Liver (tissue), 9 donors: ENCODE data around the gene MIEN1. TPM values are rescaled to one million over a fixed set of nuclear protein-coding genes. Genes with fewer than 3 reads are reported as not detected.

Source experiments
- DNase-seq: peaks from one replicate; pipeline ENCODE4 v3.0.0-alpha.2; 2017; ENCODE audit warnings: low spot score
- H3K27ac ChIP-seq, 2 donors: one replicate each; pipeline ENCODE4 v1.7.0; 2013; ENCODE audit warnings: inconsistent platforms in 2 of 2, low read length in 2 of 2, control low read depth in 1 of 2, low read depth in 1 of 2, mild to moderate bottlenecking in 1 of 2
- H3K27me3 ChIP-seq, 4 donors: one replicate each; pipeline versions ENCODE4 v1.6.1 to v1.7.0; 2013; ENCODE audit warnings: low read length in 3 of 4, inconsistent platforms in 1 of 4, mild to moderate bottlenecking in 1 of 4, moderate library complexity in 1 of 4; ENCODE audit not compliant: control insufficient read depth in 4 of 4, insufficient read depth in 4 of 4
- H3K36me3 ChIP-seq, 4 donors: one replicate each; pipeline versions ENCODE4 v1.6.1 to v1.7.0; 2013; ENCODE audit warnings: low read length in 3 of 4, mild to moderate bottlenecking in 3 of 4, low read depth in 1 of 4, moderate library complexity in 1 of 4; ENCODE audit not compliant: control insufficient read depth in 4 of 4, insufficient read depth in 3 of 4
- H3K4me1 ChIP-seq, 4 donors: one replicate each; pipeline versions ENCODE4 v1.6.1 to v1.7.0; 2013; ENCODE audit warnings: low read length in 3 of 4, mild to moderate bottlenecking in 3 of 4, moderate library complexity in 1 of 4; ENCODE audit not compliant: control insufficient read depth in 4 of 4, insufficient read depth in 4 of 4
- H3K4me3 ChIP-seq, 3 donors: one replicate each; pipeline versions ENCODE4 v1.6.1 to v1.7.0; 2013; ENCODE audit warnings: low read length in 3 of 3, control low read depth in 1 of 3, low read depth in 1 of 3, mild to moderate bottlenecking in 1 of 3
- H3K9ac ChIP-seq, 2 donors: one replicate each; pipeline ENCODE4 v1.7.0; 2013; ENCODE audit warnings: low read length in 2 of 2, mild to moderate bottlenecking in 2 of 2, moderate library complexity in 2 of 2, control low read depth in 1 of 2, low read depth in 1 of 2
- H3K9me3 ChIP-seq, 4 donors: one replicate each; pipeline versions ENCODE4 v1.6.1 to v1.7.0; 2013; ENCODE audit warnings: low read length in 3 of 4; ENCODE audit not compliant: control insufficient read depth in 4 of 4
- ATF3 ChIP-seq: IDR thresholded peaks from 2 replicates; pipeline ENCODE4 v1.6.1; 2016; ENCODE audit warnings: antibody characterized with exemption
- EGR1 ChIP-seq, 2 donors: IDR thresholded peaks; 2 replicates each; pipeline ENCODE4 v1.6.1; 2016 to 2018; ENCODE audit warnings: antibody characterized with exemption in 2 of 2, low read depth in 2 of 2
- FOXA1 ChIP-seq: IDR thresholded peaks from 2 replicates; pipeline ENCODE4 v1.6.1; 2016; ENCODE audit warnings: antibody characterized with exemption
- FOXA2 ChIP-seq: IDR thresholded peaks from 2 replicates; pipeline ENCODE4 v1.6.1; 2016; ENCODE audit warnings: antibody characterized with exemption
- GABPA ChIP-seq, 2 donors: IDR thresholded peaks in 1 of 2; conservative IDR thresholded peaks in 1 of 2; 2 replicates each; pipeline ENCODE4 v1.6.1; 2016; ENCODE audit warnings: antibody characterized with exemption in 2 of 2, mild to moderate bottlenecking in 1 of 2, moderate library complexity in 1 of 2
- HNF4A ChIP-seq, 2 donors: conservative IDR thresholded peaks; 2 replicates each; pipeline ENCODE4 v1.6.1; 2016; ENCODE audit warnings: antibody characterized with exemption in 2 of 2, mild to moderate bottlenecking in 2 of 2
- HNF4G ChIP-seq: IDR thresholded peaks from 2 replicates; pipeline ENCODE4 v1.6.1; 2016; ENCODE audit warnings: antibody characterized with exemption
- JUND ChIP-seq, 2 donors: IDR thresholded peaks; 2 replicates each; pipeline ENCODE4 v1.6.1; 2016; ENCODE audit warnings: antibody characterized with exemption in 2 of 2
- NR2F2 ChIP-seq: IDR thresholded peaks from 2 replicates; pipeline ENCODE4 v1.6.1; 2016; ENCODE audit warnings: antibody characterized with exemption
- RAD21 ChIP-seq, 2 donors: IDR thresholded peaks; 2 replicates each; pipeline ENCODE4 v1.6.1; 2016; ENCODE audit warnings: antibody characterized with exemption in 2 of 2, mild to moderate bottlenecking in 2 of 2
- REST ChIP-seq: IDR thresholded peaks from 2 replicates; pipeline ENCODE4 v1.6.1; 2016; ENCODE audit warnings: antibody characterized with exemption, mild to moderate bottlenecking
- RXRA ChIP-seq, 2 donors: IDR thresholded peaks; 2 replicates each; pipeline ENCODE4 v1.6.1; 2017 to 2018; ENCODE audit warnings: antibody characterized with exemption in 2 of 2, mild to moderate bottlenecking in 1 of 2
- SP1 ChIP-seq: IDR thresholded peaks from 2 replicates; pipeline ENCODE4 v1.6.1; 2018; ENCODE audit warnings: antibody characterized with exemption, mild to moderate bottlenecking
- TAF1 ChIP-seq: conservative IDR thresholded peaks from 2 replicates; pipeline ENCODE4 v1.6.1; 2016; ENCODE audit warnings: antibody characterized with exemption, mild to moderate bottlenecking
- YY1 ChIP-seq: IDR thresholded peaks from 2 replicates; pipeline ENCODE4 v1.6.1; 2016; ENCODE audit warnings: antibody characterized with exemption, mild to moderate bottlenecking
- WGBS: extraction: QIAGEN DNeasy Blood & Tissue Kit; methylation state at CpG from one replicate; pipeline ENCODE4 v1.1.7; 2013; 5-methylcytosine and 5-hydroxymethylcytosine counted together
- polyA plus RNA-seq, 2 donors: library from polyadenylated mRNA; stranded (reverse) in 1 of 2; unstranded in 1 of 2; fragments of 200-250 nt in 1 of 2; fragments of >200 nt in 1 of 2; fragmentation: Nextera tagmentation in 1 of 2; extraction: Ambion mirVana in 1 of 2; gene quantifications; one replicate each; pipeline versions ENCODE4 v1.2.1 to v1.2.3, GENCODE V29; 2013 to 2015
- total RNA-seq, 2 donors: library from RNA; depleted of rRNA; stranded (reverse); fragments of >200 nt; gene quantifications; one replicate each; pipeline ENCODE4 v1.2.3, GENCODE V29; 2014
- TF ChIP-seq, protein P1 (sequence below): fragments of 150-350 bp; IDR thresholded peaks from 2 replicates; pipeline ENCODE4 v1.5.1; 2017; ENCODE audit warnings: improper control_type of control experiment, low read depth, low read length; ENCODE audit not compliant: missing input control
- TF ChIP-seq, protein P2 (sequence below): IDR thresholded peaks from 2 replicates; pipeline ENCODE4 v1.6.1; 2016; ENCODE audit warnings: antibody characterized with exemption
- TF ChIP-seq, protein P3 (sequence below): IDR thresholded peaks from 2 replicates; pipeline ENCODE4 v1.6.1; 2016; ENCODE audit warnings: antibody characterized with exemption
- donor health status: healthy.
- donor health status: healthy.
- donor health status: healthy.
- donor health status: healthy.
- donor health status: healthy.

The MIEN1 gene
- total and polyA plus RNA-seq, 4 donors = 11.1 to 99.0 (median 29.0) TPM

DNA sequence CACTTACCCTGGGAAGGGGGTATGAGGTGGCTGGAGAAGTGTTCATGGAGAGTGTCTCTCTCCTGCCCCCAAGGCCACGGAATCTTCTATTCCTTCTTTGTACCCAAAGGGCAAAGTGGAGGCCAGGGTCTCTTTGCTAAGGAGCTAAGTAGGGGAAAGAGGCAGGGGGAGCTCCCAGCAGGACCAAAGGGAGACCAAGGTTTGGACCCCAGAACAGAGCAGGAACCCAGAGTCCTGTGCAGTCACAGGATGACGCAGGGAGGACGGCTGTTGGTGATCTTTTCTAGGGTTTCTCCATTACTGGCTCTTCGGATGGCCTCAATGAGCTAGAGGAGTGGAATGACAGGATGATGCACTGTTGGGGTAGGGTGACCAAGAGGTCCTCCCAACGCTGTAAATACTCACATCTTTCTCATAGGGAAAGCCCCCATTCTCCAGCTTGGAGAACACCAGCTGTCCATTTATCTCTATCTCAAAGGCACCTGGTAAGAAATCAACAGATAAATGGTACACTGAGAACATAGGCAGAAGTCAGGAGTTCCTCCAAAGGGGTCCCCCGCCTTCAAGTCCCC, 966 bp downstream of the MIEN1 start:
- Histone ChIP-seq H3K4me3 (peak overlapping the region in 2 of 3 donors; percentile 80 to 95), H3K9me3 (no peaks in the 10 kb centered on the region), H3K27me3 (no peaks in the 10 kb centered on the region), H3K4me1 (peaks cover 5 to 20% (median 12%) of the 10 kb centered on the region in 4 donors), H3K9ac (no peak overlapping the region), H3K36me3 (peaks cover 5 to 35% (median 8%) of the 10 kb centered on the region in 4 donors), H3K27ac (peak overlapping the region in 1 of 2 donors; percentile 85)
- no peak for TF ChIP-seq RXRA (IDR thresholded peaks at IDR 0.05)
- TF ChIP-seq, protein P1, sequence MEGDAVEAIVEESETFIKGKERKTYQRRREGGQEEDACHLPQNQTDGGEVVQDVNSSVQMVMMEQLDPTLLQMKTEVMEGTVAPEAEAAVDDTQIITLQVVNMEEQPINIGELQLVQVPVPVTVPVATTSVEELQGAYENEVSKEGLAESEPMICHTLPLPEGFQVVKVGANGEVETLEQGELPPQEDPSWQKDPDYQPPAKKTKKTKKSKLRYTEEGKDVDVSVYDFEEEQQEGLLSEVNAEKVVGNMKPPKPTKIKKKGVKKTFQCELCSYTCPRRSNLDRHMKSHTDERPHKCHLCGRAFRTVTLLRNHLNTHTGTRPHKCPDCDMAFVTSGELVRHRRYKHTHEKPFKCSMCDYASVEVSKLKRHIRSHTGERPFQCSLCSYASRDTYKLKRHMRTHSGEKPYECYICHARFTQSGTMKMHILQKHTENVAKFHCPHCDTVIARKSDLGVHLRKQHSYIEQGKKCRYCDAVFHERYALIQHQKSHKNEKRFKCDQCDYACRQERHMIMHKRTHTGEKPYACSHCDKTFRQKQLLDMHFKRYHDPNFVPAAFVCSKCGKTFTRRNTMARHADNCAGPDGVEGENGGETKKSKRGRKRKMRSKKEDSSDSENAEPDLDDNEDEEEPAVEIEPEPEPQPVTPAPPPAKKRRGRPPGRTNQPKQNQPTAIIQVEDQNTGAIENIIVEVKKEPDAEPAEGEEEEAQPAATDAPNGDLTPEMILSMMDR = no peak
- no peak for TF ChIP-seq GABPA (IDR thresholded peaks at IDR 0.05 in 1 of 2, conservative IDR thresholded peaks at IDR 0.05 in 1 of 2)
- TF ChIP-seq SP1 = no peak
- no peak for TF ChIP-seq TAF1
- TF ChIP-seq REST = no peak
- TF ChIP-seq ATF3 = no peak
- TF ChIP-seq FOXA1 = no peak
- TF ChIP-seq, protein P2, sequence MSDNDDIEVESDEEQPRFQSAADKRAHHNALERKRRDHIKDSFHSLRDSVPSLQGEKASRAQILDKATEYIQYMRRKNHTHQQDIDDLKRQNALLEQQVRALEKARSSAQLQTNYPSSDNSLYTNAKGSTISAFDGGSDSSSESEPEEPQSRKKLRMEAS = no peak
- TF ChIP-seq YY1 = no peak
- no peak for TF ChIP-seq JUND (IDR thresholded peaks at IDR 0.05)
- no peak for TF ChIP-seq FOXA2
- TF ChIP-seq HNF4G = no peak
- TF ChIP-seq EGR1 (IDR thresholded peaks at IDR 0.05; ENCODE audit: low read depth in 2 of 2) = no peak
- no peak for TF ChIP-seq HNF4A (conservative IDR thresholded peaks at IDR 0.05)
- TF ChIP-seq RAD21 (IDR thresholded peaks at IDR 0.05) = no peak
- TF ChIP-seq NR2F2 = no peak
- TF ChIP-seq, protein P3, sequence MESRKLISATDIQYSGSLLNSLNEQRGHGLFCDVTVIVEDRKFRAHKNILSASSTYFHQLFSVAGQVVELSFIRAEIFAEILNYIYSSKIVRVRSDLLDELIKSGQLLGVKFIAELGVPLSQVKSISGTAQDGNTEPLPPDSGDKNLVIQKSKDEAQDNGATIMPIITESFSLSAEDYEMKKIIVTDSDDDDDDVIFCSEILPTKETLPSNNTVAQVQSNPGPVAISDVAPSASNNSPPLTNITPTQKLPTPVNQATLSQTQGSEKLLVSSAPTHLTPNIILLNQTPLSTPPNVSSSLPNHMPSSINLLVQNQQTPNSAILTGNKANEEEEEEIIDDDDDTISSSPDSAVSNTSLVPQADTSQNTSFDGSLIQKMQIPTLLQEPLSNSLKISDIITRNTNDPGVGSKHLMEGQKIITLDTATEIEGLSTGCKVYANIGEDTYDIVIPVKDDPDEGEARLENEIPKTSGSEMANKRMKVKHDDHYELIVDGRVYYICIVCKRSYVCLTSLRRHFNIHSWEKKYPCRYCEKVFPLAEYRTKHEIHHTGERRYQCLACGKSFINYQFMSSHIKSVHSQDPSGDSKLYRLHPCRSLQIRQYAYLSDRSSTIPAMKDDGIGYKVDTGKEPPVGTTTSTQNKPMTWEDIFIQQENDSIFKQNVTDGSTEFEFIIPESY = no peak
- 77% methylated on average over 6 of the region's 6 CpGs for WGBS
- DNase-seq = no peak
